ENCODE results near the gene AKAP8.

Gene AKAP8

GRCh38 chr19:15330801-15331418, 48.7 kb downstream of the AKAP8 start:
- no peak for DNase-seq

GRCh38 chr19:15328312-15328711, 51.3 kb downstream of the AKAP8 start:
- no peak for DNase-seq

GRCh38 chr19:15324791-15325519, 54.6 kb downstream of the AKAP8 start:
- DNase-seq, result no peak

GRCh38 chr19:15323496-15324235, 55.9 kb downstream of the AKAP8 start:
- no peak for DNase-seq

- no peak for DNase-seq
These were observed 57.8 kb downstream of the AKAP8 start for GRCh38 chr19:15321739-15322138.

GRCh38 chr19:15320116-15320515, 59.5 kb downstream of the AKAP8 start:
- DNase-seq, result no peak

GRCh38 chr19:15318241-15318691, 61.3 kb downstream of the AKAP8 start:
- DNase-seq, result no peak

- DNase-seq, result no peak
These were observed 62.1 kb downstream of the AKAP8 start for GRCh38 chr19:15317392-15318071.

- DNase-seq, result no peak
These were observed 63.1 kb downstream of the AKAP8 start for GRCh38 chr19:15316498-15316897.

- DNase-seq, result peak; percentile 58 to 59
These were observed 64.5 kb downstream of the AKAP8 start for GRCh38 chr19:15315101-15315500.

- no peak for DNase-seq
These were observed 65.8 kb downstream of the AKAP8 start for GRCh38 chr19:15313649-15314279.

GRCh38 chr19:15307169-15307568, 72.4 kb downstream of the AKAP8 start:
- no peak for DNase-seq

GRCh38 chr19:15305582-15306334, 73.8 kb downstream of the AKAP8 start:
- no peak for DNase-seq

GRCh38 chr19:15304140-15304705, 75.4 kb downstream of the AKAP8 start:
- peak in 1 of 2 experiments; percentile 60 for DNase-seq

All from SHP77 (cell line).